ENCODE results near the gene COL5A1. TPM values are rescaled to one million over a fixed set of nuclear protein-coding genes. Genes with fewer than 3 reads are reported as not detected.
A peak's percentile ranks its signal among the peaks of the same experiment; 100 is the strongest.

COL5A1 gene
- total RNA-seq, 1 experiment from 2014 or later, result 277 TPM

DNA sequence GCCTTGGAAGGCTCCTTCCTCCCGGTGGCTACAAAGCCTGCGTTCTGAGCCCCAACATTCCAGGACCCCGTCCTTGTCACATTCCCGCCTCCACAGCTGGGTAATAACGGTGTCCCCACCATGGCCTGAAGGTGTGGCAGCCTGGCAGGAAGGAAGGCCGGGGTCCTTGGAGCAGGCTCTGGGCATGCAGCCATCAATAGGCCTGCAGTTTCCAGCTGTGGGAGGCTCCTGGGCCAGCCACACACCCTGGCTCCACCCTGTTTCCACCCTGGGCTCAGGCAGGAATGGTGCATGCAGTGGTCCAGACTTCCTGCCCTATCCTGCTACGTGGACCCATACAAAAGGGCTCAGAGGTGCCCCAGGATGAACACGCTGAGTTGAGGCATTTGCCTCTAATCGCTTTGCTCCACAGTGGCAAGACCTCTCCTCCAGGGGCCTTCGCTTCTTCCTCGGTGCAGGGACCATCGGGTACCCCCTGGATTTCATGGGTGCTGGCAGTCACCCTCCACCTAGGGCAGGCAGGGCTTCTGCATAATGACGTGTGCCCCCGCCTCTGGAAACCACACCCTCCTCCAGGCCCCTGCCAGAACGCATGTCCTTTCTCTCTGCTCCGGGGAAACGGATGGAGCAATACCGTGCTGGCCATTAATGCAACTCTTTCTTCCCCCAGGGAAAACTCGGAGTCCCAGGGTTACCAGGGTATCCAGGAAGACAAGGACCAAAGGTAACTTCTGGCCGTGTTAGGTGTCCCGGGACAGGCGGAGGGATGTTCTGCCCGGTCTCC, 143.9 kb downstream of the COL5A1 start:
- no peak for DNase-seq (ENCODE audit: low read depth)

DNA sequence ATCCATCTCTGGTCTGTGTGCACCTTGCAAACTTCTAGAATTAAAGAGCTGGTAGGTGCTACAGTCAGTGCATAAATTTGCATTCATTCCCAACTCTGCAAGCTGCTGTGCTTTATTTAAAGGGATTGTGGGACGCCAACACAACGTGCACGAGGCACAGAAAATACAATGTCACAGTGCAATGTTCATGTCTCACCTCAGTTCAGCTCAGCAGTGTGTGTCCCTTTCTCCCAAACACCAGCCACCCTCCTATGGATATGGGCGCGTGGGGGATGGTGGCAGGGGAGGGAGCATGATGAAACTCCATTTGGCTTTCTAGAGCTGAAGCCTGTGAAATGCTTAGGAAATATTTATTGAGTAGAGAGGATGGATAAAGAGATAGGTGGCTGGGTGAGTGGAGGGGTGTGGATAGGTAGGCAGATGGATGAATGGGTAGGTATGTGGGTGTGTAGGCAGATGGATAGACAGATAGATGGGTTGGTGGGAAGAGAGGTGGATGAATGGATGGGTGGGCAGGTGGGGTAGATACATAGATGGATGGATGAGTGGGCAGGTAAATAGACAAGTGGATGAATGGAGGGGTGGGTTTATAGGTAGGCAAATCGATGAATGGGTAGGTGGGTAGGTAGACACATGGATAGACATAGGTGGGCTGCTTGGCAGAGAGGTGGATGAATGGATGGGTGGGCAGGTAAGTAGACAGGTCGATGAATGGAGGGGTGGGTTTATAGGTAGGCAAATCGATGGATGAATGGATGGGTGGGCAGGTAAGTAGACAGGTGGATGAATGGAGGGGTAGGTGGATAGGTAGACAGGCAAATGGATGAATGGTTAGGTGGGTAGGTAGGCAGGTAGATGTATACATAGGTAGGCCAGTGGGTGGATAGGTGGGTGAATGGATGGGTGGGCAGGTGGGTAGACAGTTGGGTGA, 146.3 kb downstream of the COL5A1 start:
- no peak for DNase-seq (ENCODE audit: low read depth)

DNA sequence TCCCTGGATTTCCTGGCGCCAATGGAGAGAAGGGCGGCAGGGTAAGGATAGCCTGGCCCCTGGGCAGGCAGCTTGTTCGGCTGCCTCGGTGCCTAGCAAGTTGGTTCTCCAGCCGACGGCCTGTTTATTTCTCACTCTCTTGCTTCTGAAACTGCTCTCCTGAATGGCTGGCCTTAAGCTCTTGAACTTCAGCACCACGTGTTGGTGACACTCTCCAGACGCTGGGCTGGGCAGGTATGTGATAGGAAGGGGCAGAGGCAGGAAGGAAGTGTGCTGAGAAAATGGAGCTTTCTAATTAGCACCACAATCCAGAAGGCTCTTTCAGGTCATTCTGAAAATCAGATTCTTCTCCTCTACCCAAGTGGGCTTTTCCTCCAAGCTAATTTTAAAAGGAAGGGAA, 147.6 kb downstream of the COL5A1 start:
- DNase-seq (ENCODE audit: low read depth), result no peak

DNA sequence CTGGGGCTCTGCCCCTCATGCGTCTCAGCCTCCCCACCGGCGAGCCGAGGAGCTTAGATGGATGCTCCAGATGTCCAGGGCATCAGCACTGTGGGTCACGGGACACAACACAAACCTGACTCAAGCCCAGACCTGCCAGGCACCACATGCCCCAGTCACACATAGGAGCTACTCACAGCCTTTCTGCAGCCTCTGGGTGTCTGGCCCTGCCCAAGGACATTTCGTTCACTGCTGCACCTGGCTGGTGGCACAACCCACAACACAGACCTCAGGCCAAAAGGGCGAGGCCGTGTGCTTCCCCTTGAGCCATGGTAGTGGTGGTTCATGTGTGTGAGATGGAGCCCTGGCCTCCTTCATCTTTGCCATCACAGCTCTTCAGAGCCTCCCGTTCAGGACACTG, 149.4 kb downstream of the COL5A1 start:
- DNase-seq (ENCODE audit: low read depth), result no peak

DNA sequence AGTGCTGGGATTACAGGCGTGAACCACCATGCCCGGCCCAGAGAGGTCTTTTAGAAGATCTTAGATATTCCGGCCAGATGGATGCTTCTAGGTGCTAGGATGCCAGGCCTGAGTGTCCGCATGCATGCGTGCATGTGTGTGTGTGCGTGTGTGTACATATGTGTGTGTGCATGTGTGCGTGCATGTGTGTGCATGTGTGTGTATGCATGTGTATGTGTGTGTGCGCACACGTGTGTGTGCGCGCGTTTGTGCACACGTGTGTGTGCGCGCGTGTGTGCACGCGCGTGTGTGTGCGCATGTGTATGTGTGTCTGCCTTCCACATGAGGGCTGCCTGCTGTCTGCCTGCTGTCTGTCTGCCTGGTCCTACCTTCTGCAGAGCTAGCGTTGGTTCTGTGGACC, 151.0 kb downstream of the COL5A1 start:
- DNase-seq (ENCODE audit: low read depth), result no peak

DNA sequence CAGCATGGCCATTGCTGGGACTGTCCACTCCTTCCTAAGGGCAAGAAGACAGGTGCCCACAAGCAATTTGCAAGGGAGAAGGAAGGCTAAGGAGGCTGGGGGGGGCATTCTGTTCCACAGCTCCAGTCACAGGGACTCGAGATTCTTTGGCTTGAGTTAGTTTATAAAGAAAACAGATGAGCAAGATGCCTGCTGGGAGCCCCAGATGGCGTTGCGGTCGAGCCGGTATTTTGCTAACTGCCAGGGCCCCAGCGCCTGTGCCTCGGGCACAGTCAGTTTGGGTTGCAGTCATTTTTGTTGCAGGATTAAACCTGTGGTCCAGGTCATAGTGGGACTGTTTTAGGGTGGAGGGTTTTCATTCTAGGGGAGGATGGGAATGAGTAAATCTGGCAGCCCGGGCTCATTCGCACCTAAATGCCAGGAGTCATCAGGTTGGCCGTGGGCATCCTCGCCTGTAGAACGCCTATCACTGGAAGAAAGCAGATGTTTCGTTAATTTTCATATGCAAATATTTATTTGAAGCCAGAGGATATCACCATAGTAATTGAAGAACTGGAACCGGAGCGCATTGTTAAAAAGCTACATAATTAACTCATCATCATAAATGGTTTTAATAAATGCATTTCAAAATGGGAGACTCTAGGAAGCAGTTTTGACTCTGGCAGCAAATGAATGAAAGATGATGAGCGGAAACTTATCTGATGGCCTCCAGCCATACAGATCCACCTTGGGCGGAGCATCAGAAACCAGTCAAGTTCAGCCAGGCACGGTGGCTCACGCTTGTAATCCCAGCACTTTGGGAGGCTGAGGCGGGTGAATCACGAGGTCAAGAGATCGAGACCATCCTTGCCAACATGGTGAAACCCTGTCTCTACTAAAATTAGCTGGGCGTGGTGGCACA, 151.9 kb downstream of the COL5A1 start:
- DNase-seq (ENCODE audit: low read depth), result no peak

DNA sequence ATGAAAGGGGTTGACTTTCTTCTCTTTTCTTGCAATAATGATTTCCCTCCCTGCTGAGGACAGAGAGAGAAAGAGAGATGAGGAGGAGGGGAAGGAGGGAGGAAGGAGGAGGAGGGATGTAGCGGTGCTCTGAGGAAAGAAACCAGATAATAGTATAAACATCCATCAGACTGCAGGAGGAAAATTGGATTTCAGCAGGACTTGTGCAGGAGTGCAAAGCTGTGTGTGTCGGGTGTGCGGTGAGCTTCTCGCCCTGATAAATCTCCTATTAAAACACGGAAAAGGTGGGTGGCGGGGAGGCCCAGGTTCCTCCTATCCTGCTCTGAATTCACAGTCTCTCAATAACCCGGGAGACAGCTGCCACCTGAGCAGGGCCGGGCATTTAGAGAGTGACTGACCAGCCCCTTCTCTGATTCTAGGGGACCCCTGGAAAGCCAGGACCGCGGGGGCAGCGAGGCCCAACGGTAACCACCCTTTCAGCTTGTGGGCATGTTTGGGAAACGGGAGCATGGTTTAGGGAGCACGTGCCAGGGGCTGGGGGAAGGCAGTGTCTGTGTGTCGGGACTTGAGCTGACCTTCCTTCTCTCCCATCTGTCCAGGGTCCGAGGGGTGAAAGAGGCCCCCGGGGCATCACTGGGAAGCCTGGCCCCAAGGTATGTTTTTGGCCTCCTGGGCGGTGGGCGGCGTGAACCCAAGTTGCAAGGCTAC, 153.2 kb downstream of the COL5A1 start:
- no peak for DNase-seq (ENCODE audit: low read depth)

DNA sequence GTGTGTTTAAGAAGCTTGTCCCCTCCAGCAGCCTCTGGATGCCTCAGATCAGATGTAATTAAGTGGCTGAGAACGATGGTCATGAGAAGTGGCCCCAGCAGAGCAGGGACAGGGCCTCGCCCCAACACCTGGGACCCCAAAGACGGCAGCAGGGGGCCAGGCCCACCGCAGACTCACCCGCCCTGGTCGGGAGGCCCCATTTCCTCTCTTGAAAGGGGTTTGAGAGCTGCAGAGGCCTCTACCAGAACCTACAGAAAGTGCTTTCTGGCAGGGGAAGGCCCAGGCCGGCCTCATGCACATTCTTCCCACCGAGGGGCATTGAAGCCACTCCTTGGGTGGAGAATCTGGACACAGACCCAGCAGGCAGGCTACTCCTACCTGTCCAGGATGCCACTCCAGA, 153.8 kb downstream of the COL5A1 start:
- DNase-seq (ENCODE audit: low read depth), result no peak

DNA sequence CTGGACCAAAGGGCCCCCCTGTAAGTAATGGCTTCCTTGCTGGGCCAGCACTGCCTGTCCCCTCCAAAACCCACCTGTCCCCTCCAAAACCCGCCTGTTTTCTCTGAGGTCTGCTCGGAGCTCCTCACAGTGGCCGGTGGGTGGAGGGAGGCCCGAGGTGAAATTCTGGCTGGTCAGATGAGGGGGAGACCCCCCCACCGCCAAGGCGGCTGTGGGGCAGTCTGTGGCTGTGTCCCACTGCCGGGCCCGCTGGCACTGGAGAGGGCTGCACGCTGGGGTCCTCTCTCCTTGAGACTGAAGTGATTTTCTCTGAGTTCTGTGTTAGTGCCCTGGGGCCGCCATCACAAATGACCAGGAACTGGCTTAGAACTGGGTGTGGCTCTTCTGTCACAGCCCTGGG, 155.3 kb downstream of the COL5A1 start:
- no peak for DNase-seq (ENCODE audit: low read depth)

DNA sequence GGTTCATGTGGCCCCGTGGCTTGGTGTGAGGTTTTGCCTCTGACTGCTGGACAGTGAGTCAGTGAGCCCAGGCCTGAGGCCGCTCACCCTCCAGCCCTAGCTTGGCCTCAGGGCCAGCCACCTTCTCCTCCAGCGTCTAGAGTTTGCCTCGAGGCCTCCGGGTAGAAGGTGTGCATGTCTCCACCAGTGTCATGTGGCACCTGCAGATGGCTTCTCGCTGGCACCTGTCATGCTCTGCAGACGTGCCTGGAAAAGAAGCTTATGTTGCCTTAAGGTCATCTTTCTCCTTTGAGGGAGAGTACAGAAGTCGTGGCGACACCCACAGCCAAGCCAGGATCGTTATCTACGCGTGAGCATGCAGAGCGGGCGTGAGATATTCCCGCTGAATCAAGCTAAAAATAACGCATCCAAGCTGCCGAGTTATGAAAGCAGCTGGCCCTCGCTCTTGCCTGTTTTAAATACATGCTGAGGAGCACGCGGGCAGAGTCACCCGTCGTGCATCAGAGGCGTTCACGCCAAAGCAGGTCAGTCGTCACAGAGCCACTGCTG, 159.3 kb downstream of the COL5A1 start:
- peak; percentile 32 for DNase-seq (ENCODE audit: low read depth)

DNA sequence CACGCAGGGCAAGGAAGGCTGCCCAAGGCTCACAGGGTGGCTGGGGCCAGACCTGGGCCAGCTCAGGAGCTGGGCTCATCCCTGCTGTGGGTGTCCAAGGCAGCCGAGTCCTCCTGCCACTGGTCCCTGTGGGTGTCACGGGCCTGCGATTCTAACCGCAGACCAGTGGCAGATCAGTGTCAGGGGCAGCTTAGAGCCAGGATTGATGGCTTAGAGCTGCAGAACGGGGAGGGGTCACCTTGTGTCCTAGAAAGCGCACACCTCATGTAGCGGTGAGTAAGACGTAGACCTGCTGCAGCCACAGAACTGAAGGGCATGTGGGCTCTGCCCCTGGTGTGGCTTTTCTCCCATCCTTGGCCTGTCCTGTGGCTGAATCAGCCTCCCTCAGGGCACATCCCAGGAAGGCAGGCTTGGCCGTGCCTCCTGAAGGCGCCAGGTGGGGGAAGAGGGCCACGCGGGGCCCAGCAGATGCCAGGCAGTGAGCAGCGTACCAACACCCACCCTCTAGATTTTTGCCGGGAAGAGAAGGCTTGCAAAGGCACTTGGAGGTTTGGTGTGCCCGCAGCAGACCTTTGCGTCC, 160.7 kb downstream of the COL5A1 start:
- peak; percentile 67 for DNase-seq (ENCODE audit: low read depth)

DNA sequence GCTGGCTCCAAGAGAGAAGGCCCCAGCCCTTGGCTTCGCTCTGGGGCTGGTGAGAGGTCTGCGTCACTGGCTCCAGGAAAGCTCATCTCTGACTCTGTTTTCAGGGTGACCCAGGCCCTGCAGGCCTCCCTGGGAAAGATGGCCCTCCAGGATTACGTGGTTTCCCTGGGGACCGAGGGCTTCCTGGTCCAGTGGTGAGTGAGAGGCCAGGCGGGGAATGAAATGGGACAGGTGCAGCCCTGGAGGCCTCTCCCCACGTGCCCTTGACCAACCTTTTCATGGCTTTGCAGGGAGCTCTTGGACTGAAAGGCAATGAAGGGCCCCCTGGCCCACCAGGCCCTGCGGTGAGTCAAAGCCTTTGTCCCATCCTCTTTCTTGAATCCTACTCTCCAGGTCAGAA, 163.3 kb downstream of the COL5A1 start:
- no peak for DNase-seq (ENCODE audit: low read depth)

DNA sequence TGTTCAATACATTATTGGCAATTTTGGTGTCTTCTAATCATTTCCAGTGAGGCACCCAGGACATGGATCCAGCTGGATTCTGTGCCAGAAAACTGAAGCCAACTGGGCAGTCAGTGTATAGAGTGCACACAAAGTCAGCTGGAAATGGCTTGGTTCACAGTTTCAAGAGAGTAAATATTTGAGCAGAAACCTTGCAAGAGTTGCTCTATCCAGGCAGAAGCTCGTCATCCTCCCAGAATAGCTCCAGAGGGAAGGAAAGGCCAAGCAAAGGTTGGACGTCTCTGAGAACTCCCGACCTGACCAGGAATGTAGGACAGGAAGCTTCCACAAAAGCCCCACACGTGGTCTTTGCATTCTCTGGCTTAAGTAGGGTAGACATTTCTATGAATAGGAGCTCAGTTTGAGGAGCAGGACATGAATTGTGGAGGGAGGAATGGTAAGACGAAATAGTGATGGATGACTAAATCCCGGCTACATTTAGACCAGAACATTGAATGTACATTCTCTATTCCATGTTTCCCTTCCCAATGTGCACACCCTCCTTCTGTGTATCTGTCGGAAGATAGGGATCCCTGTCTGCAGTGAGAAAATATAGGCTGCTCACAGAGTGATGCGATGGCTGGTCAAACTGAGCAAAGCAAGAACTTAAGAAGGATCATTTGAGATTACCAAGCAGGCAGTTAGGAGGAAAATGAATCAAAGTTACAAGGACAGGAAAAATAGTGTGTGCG, 166.3 kb downstream of the COL5A1 start:
- DNase-seq (ENCODE audit: low read depth), result no peak

DNA sequence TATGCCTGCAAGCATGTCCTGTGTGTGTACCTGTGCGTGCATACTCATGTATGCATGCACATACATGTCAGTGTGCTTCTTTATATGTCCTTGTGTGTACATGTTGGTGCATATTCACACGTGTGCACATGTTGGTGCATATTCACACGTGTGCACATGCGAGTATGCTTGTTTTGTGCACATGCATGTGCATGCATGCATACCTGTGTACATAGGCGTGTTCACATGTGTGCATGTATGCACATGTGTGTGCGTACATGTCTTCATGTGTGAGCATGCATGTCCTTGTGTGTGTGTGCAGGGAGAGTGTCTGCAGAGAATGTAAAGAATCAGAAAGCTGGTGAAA, 166.8 kb downstream of the COL5A1 start:
- no peak for DNase-seq (ENCODE audit: low read depth)

DNA sequence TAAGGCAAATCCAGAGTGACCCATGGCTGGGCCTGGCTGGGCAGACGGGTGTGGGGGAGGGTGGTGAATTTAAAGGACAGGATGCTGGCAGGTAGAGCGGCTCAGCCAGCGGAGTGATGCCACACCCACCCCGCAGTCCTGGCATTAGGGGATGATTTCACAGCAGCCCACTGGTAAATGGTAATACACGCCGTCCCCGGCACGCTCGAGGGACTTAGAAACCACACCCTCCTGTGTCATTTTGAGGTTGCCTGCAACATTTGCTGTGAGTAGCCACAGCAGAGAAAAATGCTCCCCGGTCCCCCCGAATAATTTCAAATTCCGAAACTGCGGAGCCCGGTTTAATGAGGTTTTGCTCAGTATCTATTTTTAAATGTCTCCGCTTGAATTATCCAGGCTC, 167.7 kb downstream of the COL5A1 start:
- DNase-seq (ENCODE audit: low read depth), result no peak

DNA sequence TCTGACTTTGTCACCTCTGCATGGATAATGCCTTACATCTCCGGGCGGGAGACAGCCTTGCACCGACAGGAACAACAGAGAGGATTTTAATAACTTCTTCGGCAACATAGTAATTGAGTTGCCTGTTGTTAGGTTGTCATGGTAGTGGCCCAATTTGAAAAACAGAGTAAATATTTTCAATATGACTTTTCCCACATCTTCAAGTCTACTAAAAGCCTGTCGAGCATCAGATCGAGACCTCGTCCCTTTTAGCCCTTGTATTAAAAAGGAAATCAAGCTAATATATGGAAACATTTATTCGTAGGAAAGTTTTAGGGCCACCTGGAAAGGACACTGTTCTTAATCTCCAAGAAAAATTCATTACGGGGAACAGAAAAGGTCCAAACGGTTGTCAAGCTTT, 168.2 kb downstream of the COL5A1 start:
- DNase-seq (ENCODE audit: low read depth), result no peak

DNA sequence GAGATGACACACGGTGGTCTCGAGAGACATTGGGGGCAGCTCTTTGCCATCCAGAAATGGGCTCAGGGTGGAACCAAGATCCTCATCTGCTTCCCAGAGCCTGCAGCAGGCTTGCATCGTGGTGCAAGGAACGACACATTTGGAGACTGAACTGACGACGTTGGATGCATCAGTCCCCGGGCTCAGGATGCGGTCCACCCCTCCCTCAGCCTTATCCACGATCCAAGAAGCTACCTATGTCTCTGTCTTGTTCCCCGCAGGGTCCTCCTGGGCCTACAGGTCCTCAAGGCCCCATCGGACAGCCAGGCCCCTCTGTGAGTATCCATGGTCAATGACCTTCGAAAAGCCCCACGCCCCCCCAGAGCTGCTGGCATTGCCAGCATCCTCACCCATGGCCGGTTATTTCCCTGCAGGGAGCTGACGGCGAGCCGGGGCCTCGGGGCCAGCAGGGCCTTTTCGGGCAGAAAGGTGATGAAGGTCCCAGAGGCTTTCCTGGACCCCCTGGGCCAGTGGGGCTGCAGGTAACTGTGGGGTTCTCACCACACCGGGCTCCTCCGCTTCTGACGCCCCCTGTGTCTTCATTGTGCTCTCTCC, 169.6 kb downstream of the COL5A1 start:
- DNase-seq (ENCODE audit: low read depth), result no peak

DNA sequence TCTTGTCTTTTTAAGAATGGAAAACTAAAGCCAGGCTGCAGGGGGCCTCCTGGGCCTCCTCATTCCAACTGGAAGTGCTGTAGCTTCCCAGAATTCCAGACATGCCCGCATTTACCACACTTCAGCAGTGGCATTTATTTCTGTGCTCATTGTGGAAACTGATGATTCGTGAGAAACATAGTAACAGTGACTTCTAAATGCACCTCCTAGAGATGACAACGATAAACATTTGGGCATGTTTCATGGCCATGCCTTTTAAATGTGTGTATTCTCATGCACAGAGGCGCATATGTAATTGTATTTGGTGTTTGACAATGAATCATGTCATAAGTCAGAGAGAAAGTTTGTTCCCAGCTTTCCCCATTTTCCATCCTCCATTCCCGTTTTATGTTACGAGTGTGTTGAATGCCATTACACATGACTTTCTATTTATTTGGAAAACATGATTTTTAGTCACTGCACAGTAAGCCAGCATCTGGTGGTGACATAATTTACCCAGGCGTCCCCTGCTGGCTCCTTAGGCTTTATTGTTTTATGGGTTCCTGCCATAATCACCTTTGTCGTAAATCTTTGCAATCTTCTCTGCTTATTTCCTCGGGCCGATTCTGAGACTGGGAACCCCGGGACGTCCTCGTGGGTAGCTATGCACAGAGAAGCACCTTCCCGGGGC, 170.2 kb downstream of the COL5A1 start:
- DNase-seq (ENCODE audit: low read depth), result peak; percentile 56

DNA sequence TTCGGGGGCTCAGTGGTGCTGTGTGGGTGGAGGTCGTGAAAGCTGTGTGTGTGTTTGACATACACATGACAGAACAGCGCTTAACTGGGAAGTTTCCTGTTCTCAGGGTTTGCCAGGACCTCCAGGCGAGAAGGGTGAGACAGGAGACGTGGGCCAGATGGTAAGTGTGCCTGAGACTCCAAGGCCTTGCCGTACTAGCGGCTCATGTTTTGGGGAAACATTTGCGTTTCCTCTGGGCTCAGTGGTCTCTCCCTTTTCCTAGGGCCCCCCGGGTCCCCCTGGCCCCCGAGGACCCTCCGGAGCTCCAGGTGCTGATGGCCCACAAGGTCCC, 170.7 kb downstream of the COL5A1 start:
- no peak for DNase-seq (ENCODE audit: low read depth)

Measured in M059J (cell line).